K562 (cell line): ENCODE measurements around the gene EML3. TPM values are rescaled to one million over a fixed set of nuclear protein-coding genes. Genes with fewer than 3 reads are reported as not detected.

Experiments used
- ATAC-seq: fragments of 200-7000 bp; cut with Tn5 transposase; 3 replicates; pipeline ENCODE4 v1.9.1; 2020; ENCODE audit warnings: moderate library complexity
- BruUV-seq: library from RNA; stranded (reverse); fragments of 400-500 nt; replicated peaks from 2 replicates; lab custom pipeline; 2021; lab: Mats Ljungman, UMichigan
- CTCF ChIA-PET: fragments of 300-600 bp; formaldehyde crosslinking; extraction: SDS; loops from one replicate; lab custom pipeline; 2021; ENCODE audit warnings: low intra/inter-chr PET ratio; lab: Yijun Ruan, JAX
- POLR2A ChIA-PET: fragments of 300-600, 350-650 bp; sonication (Branson Sonifier 250); formaldehyde crosslinking; extraction: SDS; loops from one replicate; lab custom pipeline; 2021; ENCODE audit warnings: antibody characterized with exemption, inconsistent platforms; lab: Yijun Ruan, JAX
- DNase-seq, 4 experiments: peaks; one replicate each; pipeline versions ENCODE4 v3.0.0 to v3.0.0-alpha.2; 2011 to 2018; ENCODE audit warnings: low spot score in 3 of 4, mixed read lengths in 3 of 4; ENCODE audit errors: extremely low read depth in 1 of 4
- FAIRE-seq: peaks from 2 replicates; lab custom pipeline; 2011; peaks lifted over from hg19 to GRCh38; lab: Jason Lieb, UNC
- H2AFZ ChIP-seq: 2 replicates; pipeline ENCODE4 v1.6.0; 2011; ENCODE audit warnings: low read depth, low read length, control low read depth, inconsistent platforms
- H3K27ac ChIP-seq: fragments of 200-600 bp; 3 replicates; pipeline ENCODE4 v1.8.0; 2011; ENCODE audit warnings: low read depth, mild to moderate bottlenecking, control low read depth, inconsistent platforms, low read length, moderate library complexity, mixed read lengths; ENCODE audit errors: extremely low read depth
- H3K27me3 ChIP-seq, 2 experiments: fragments of 300-600 bp in 1 of 2; 2 replicates in 1 of 2; 3 replicates in 1 of 2; pipeline versions ENCODE4 v1.6.0 to v1.8.0; 2011; ENCODE audit warnings: inconsistent platforms in 2 of 2, low read length in 2 of 2, mild to moderate bottlenecking in 1 of 2, mixed read lengths in 1 of 2, moderate library complexity in 1 of 2; ENCODE audit not compliant: control insufficient read depth in 2 of 2, insufficient read depth in 2 of 2
- H3K36me3 ChIP-seq: fragments of 300-600 bp; 3 replicates; pipeline ENCODE4 v1.8.0; 2011; ENCODE audit warnings: mild to moderate bottlenecking, low read length, inconsistent platforms; ENCODE audit not compliant: control insufficient read depth, insufficient read depth
- H3K4me1 ChIP-seq, 2 experiments: fragments of 200-600 bp in 1 of 2; replicated peaks in 1 of 2; 2 replicates in 1 of 2; 3 replicates in 1 of 2; pipeline versions ENCODE4 v1.5.1 to v1.8.0; 2011; ENCODE audit warnings: inconsistent platforms in 2 of 2, low read length in 2 of 2, mild to moderate bottlenecking in 1 of 2, mixed read lengths in 1 of 2, moderate library complexity in 1 of 2; ENCODE audit not compliant: control insufficient read depth in 2 of 2, insufficient read depth in 2 of 2
- H3K4me2 ChIP-seq: 2 replicates; pipeline ENCODE4 v1.6.1; 2011; ENCODE audit warnings: low read length, control low read depth, inconsistent platforms, mixed read lengths; ENCODE audit not compliant: insufficient read depth
- H3K4me3 ChIP-seq: fragments of 200-600 bp; sonication (generic), shearing (Covaris generic); 2 replicates; pipeline ENCODE4 v1.5.1; 2016; ENCODE audit warnings: control low read depth, inconsistent platforms
- H3K79me2 ChIP-seq: fragments of 200-600 bp; 3 replicates; pipeline ENCODE4 v1.8.0; 2011; ENCODE audit warnings: low read length, inconsistent platforms; ENCODE audit not compliant: control insufficient read depth, insufficient read depth
- H3K9ac ChIP-seq, 2 experiments: 2 replicates each; pipeline versions ENCODE4 v1.6.0 to v1.6.1; 2011; ENCODE audit warnings: low read depth in 2 of 2, low read length in 2 of 2, control low read depth in 1 of 2, inconsistent platforms in 1 of 2, mild to moderate bottlenecking in 1 of 2, mixed read lengths in 1 of 2; ENCODE audit not compliant: insufficient read depth in 1 of 2
- H3K9me1 ChIP-seq: one replicate; pipeline ENCODE4 v1.6.0; 2011; ENCODE audit warnings: inconsistent platforms, mild to moderate bottlenecking, low read length, moderate library complexity; ENCODE audit not compliant: control insufficient read depth, insufficient read depth
- H3K9me3 ChIP-seq: replicated peaks from 2 replicates; pipeline ENCODE4 v1.5.1; 2011; ENCODE audit warnings: low read depth, low read length, inconsistent platforms; ENCODE audit not compliant: control insufficient read depth, insufficient read depth
- H4K20me1 ChIP-seq: replicated peaks from 2 replicates; pipeline ENCODE4 v1.6.1; 2011; ENCODE audit warnings: low read length, inconsistent platforms, mixed read lengths; ENCODE audit not compliant: control insufficient read depth, insufficient read depth
- ADNP ChIP-seq: fragments of 200-800 bp; sonication (Bioruptor generic); IDR thresholded peaks from 2 replicates; pipeline ENCODE4 v1.6.1; 2016; ENCODE audit warnings: missing genetic modification characterization, missing compliant biosample characterization
- CLOCK ChIP-seq: fragments of 250-450 bp; sonication (Bioruptor Pico); IDR thresholded peaks from 2 replicates; pipeline ENCODE4 v1.4.0; 2020; ENCODE audit warnings: mild to moderate bottlenecking, moderate library complexity, borderline replicate concordance
- CSDE1 ChIP-seq, 2 experiments: fragments of 450-650 bp; IDR thresholded peaks; 2 replicates each; pipeline ENCODE4 v1.6.1; 2016; ENCODE audit warnings: mild to moderate bottlenecking in 1 of 2
- ERF ChIP-seq: fragments of 450-650 bp; formaldehyde crosslinking; IDR thresholded peaks from 2 replicates; pipeline ENCODE4 v1.4.0; 2020; ENCODE audit warnings: mild to moderate bottlenecking, mixed read lengths
- MAFF ChIP-seq: IDR thresholded peaks from 2 replicates; pipeline ENCODE4 v1.6.1; 2012; ENCODE audit warnings: low read length, improper control_type of control experiment
- MXD1 ChIP-seq: fragments of 250-450 bp; sonication (Bioruptor Pico); IDR thresholded peaks from 2 replicates; pipeline ENCODE4 v1.8.0; 2021; ENCODE audit warnings: borderline replicate concordance, mild to moderate bottlenecking, moderate library complexity; ENCODE audit not compliant: poor library complexity, severe bottlenecking
- NFIC ChIP-seq: fragments of 450-650 bp; IDR thresholded peaks from 2 replicates; pipeline ENCODE4 v1.6.1; 2017; ENCODE audit warnings: mild to moderate bottlenecking, inconsistent platforms
- NKRF ChIP-seq: fragments of 450-650 bp; IDR thresholded peaks from 2 replicates; pipeline ENCODE4 v1.6.1; 2016; ENCODE audit warnings: borderline replicate concordance
- TEAD2 ChIP-seq: fragments of 450-650 bp; IDR thresholded peaks from 2 replicates; pipeline ENCODE4 v1.6.1; 2016; ENCODE audit warnings: missing genetic modification characterization, control low read depth, missing compliant biosample characterization
- U2AF1 ChIP-seq: fragments of 200-400 bp; formaldehyde crosslinking; optimal IDR thresholded peaks from 2 replicates; pipeline ENCODE3; 2017; ENCODE audit warnings: mild to moderate bottlenecking, low read depth, low read length, moderate library complexity
- ZBTB17 ChIP-seq: fragments of 450-650 bp; formaldehyde crosslinking; IDR thresholded peaks from 2 replicates; pipeline ENCODE4 v1.4.0; 2020; ENCODE audit warnings: mild to moderate bottlenecking
- ZNF695 ChIP-seq: fragments of 450-650 bp; formaldehyde crosslinking; IDR thresholded peaks from 2 replicates; pipeline ENCODE4 v1.4.0; 2020; ENCODE audit warnings: mild to moderate bottlenecking, moderate library complexity
- WGBS: fragments of 100-300 bp; shearing (Covaris generic); methylation state at CpG from one replicate; pipeline ENCODE4 v1.1.6; 2016; ENCODE audit warnings: low coverage, mixed read lengths; ENCODE audit not compliant: insufficient coverage; ENCODE audit errors: missing lambda C conversion rate; 5-methylcytosine and 5-hydroxymethylcytosine counted together
- in situ Hi-C: fragments of 300-500 bp; cut with MboI; formaldehyde crosslinking; loops from 4 replicates; pipeline ENCODE4 v1.15.0; 2018; ENCODE audit warnings: inconsistent platforms, mixed read lengths
- intact Hi-C: fragments of 100-400 bp; cut with micrococcal nuclease; formaldehyde crosslinking; loops from 2 replicates; pipeline ENCODE4 v1.14.2; 2022
- polyA plus RNA-seq, 8 experiments: library from polyadenylated mRNA; depleted of rRNA in 4 of 8; stranded (reverse) in 5 of 8; unstranded in 3 of 8; fragments of >200 nt; fragmentation: Nextera tagmentation in 2 of 8; fragmentation: Illumina TruSeq in 1 of 8; extraction: Ambion mirVana in 2 of 8; extraction: Trizol in 1 of 8; gene quantifications; 2 replicates each; pipeline versions ENCODE4 v1.2.1 to v1.2.3, GENCODE V29; 2011 to 2014; ENCODE audit warnings: inconsistent platforms in 1 of 8, missing spikeins in 1 of 8
- total RNA-seq, 7 experiments: library from RNA; depleted of rRNA in 6 of 7; stranded (reverse); fragments of >200 nt in 6 of 7; fragmentation: Illumina TruSeq in 2 of 7; extraction: Trizol in 2 of 7; gene quantifications; 2 replicates each; pipeline versions ENCODE4 v1.2.1 to v1.2.3, GENCODE V29; 2011 to 2021; ENCODE audit warnings: low replicate concordance in 1 of 7

EML3 gene
- total and polyA plus RNA-seq, 9 of the 15 experiments (the other 6 are each of a cell fraction or from before 2014, with no cell fraction given) = 0.32 to 90.5 (median 26.4) TPM

GRCh38 chr11:62574363-62575071, 38.1 kb downstream of the EML3 start (continued):
- TF ChIP-seq NKRF = peak; percentile 29; the same call in 1 of the 2 replicates

GRCh38 chr11:62573592-62574362, 38.8 kb downstream of the EML3 start, which contains the start of gene EEF1G:
Gene EEF1G (minus strand): TSS chr11:62573891. CDS start chr11:62573842, 49 bp downstream.
- peaks cover 65% of the 10 kb centered on the region for H3K79me2 ChIP-seq
- peak within 1 kb of the TSS; percentile 88 for H3K27ac ChIP-seq
- FAIRE-seq (peak; percentile 95), ATAC-seq (peak; percentile 97), DNase-seq (peak; percentile 97 to 99 (median 98))
- H3K27me3 ChIP-seq = no peaks in the 10 kb centered on the region
- intact Hi-C loops = no loop called here
- no TSS peak for BruUV-seq
- WGBS = under 1% methylated on average over 46 of the region's 46 CpGs
- peak within 1 kb of the TSS; percentile 80 for H2AFZ ChIP-seq
- no peaks in the 10 kb centered on the region for H3K9me1 ChIP-seq
- H3K4me3 ChIP-seq = peak within 1 kb of the TSS; percentile 96
- POLR2A ChIA-PET = interaction anchor here (0.6 to 3.8 kb wide), 42 partner anchors 8 to 1109 kb away, joined by 3 to 34 read pairs (median 4); partner anchors contain the start of genes C11orf98, CSKMT, HNRNPUL2 and LBHD1
- in situ Hi-C loops = no loop called here
- peak within 1 kb of the TSS; percentile 95 to 98 for H3K9ac ChIP-seq
- peaks cover 83% of the 10 kb centered on the region for H3K36me3 ChIP-seq
- H3K4me1 ChIP-seq = peaks cover 22 to 40% of the 10 kb centered on the region in 2 experiments; a peak in 4 of 5 replicates
- H4K20me1 ChIP-seq = peaks cover 3% of the 10 kb centered on the region
- no peaks in the 10 kb centered on the region for H3K9me3 ChIP-seq
- CTCF ChIA-PET = interaction anchor here (0.9 kb wide), 1 partner anchor 149 kb away, joined by 3 read pairs; no protein-coding TSS in a partner anchor
- peak within 1 kb of the TSS; percentile 96 for H3K4me2 ChIP-seq
- TF ChIP-seq ZNF695 (CRISPR knock-in tag) (no peak), U2AF1 (no peak), TEAD2 (no peak), CLOCK (no peak), MAFF (no peak), ERF (CRISPR knock-in tag) (0 out of 2 replicates have a peak, but pooled peaks have one; percentile 65), MXD1 (peak; percentile 22), ZBTB17 (peak; percentile 55; the same call in 1 of the 2 replicates), NFIC (peak; percentile 34; the same call in 1 of the 2 replicates), CSDE1 (IDR thresholded peaks at IDR 0.05) (peak in 1 of 2 experiments; percentile 62; a peak in 1 of 4 replicates), ADNP (tag) (no peak)
